ENCODE measurements around the gene KIAA1217.

KIAA1217 gene

DNA sequence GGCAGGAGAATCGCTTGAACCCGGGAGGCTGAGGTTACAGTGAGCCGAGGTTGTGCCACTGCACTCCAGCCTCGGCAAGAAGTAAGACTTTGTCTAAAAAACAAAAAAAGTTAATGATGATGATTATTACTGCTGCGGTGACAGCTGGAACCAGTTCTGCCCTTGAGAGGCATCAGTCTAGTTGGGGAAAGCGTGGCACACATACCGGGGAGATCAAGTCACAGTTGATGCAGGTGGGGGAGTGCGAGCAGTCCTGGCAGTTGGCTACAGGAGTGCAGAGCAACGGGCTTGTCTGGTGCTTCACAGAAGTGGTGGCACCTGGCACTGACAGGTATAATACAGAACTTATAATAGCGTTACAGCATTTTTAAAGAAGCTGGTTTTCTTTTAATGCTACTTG, 341.7 kb downstream of the KIAA1217 start (continued):
- TF ChIP-seq, protein P1, sequence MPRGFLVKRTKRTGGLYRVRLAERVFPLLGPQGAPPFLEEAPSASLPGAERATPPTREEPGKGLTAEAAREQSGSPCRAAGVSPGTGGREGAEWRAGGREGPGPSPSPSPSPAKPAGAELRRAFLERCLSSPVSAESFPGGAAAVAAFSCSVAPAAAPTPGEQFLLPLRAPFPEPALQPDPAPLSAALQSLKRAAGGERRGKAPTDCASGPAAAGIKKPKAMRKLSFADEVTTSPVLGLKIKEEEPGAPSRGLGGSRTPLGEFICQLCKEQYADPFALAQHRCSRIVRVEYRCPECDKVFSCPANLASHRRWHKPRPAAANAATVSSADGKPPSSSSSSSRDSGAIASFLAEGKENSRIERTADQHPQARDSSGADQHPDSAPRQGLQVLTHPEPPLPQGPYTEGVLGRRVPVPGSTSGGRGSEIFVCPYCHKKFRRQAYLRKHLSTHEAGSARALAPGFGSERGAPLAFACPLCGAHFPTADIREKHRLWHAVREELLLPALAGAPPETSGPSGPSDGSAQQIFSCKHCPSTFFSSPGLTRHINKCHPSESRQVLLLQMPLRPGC (tag by site-specific recombination; IDR thresholded peaks at IDR 0.05) = no peak
- TF ChIP-seq KLF10 (tag by site-specific recombination; IDR thresholded peaks at IDR 0.05) (no peak), EGR2 (tag by site-specific recombination; IDR thresholded peaks at IDR 0.05; ENCODE audit: low read depth) (no peak), WT1 (tag by site-specific recombination; IDR thresholded peaks at IDR 0.05) (no peak)

DNA sequence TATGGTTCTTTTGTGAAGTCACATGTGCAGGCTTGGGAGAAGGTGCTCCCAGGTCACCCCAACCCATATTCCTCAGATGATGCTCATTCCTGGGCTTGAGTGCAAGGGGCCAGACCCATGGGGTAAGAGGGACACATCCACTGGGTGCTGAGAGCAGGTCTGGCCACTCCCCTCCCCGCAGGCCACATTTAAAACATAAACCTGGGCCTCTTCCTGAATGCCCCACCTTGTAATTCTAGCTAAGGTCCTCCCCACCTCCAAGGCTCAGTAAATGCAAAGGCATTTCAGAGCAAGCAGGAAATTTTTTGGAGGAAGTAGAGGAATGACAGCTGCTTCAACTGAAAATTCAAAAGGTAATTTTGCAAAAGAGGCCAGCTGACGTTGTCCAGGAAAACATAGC, 342.2 kb downstream of the KIAA1217 start:
- no peak overlapping the region for H3K4me3 ChIP-seq (ENCODE audit: low read depth, low read length)
- ChIA-PET CTCF (interaction anchor here (0.6 kb wide), 1 partner anchor 9 kb away, joined by 3 read pairs; no protein-coding TSS in a partner anchor), POLR2A (no interaction called here)
- TF ChIP-seq KLF16 (tag by site-specific recombination; IDR thresholded peaks at IDR 0.05) (no peak), ZBTB48 (tag by site-specific recombination; IDR thresholded peaks at IDR 0.05) (no peak), ZNF473 (tag by site-specific recombination; IDR thresholded peaks at IDR 0.05) (no peak), ZNF792 (tag by site-specific recombination; IDR thresholded peaks at IDR 0.05) (no peak), ZNF621 (tag by site-specific recombination; IDR thresholded peaks at IDR 0.05) (no peak), ZNF112 (tag by site-specific recombination; IDR thresholded peaks at IDR 0.05) (no peak), ZNF776 (tag by site-specific recombination; IDR thresholded peaks at IDR 0.05; ENCODE audit: borderline replicate concordance) (no peak)
- TF ChIP-seq, protein P2, sequence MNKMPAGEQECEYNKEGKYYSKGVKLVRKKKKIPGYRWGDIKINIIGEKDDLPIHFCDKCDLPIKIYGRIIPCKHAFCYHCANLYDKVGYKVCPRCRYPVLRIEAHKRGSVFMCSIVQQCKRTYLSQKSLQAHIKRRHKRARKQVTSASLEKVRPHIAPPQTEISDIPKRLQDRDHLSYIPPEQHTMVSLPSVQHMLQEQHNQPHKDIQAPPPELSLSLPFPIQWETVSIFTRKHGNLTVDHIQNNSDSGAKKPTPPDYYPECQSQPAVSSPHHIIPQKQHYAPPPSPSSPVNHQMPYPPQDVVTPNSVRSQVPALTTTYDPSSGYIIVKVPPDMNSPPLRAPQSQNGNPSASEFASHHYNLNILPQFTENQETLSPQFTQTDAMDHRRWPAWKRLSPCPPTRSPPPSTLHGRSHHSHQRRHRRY (tag by site-specific recombination; IDR thresholded peaks at IDR 0.05) = no peak
- TF ChIP-seq, protein P3, sequence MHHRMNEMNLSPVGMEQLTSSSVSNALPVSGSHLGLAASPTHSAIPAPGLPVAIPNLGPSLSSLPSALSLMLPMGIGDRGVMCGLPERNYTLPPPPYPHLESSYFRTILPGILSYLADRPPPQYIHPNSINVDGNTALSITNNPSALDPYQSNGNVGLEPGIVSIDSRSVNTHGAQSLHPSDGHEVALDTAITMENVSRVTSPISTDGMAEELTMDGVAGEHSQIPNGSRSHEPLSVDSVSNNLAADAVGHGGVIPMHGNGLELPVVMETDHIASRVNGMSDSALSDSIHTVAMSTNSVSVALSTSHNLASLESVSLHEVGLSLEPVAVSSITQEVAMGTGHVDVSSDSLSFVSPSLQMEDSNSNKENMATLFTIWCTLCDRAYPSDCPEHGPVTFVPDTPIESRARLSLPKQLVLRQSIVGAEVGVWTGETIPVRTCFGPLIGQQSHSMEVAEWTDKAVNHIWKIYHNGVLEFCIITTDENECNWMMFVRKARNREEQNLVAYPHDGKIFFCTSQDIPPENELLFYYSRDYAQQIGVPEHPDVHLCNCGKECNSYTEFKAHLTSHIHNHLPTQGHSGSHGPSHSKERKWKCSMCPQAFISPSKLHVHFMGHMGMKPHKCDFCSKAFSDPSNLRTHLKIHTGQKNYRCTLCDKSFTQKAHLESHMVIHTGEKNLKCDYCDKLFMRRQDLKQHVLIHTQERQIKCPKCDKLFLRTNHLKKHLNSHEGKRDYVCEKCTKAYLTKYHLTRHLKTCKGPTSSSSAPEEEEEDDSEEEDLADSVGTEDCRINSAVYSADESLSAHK (tag by site-specific recombination; IDR thresholded peaks at IDR 0.05) = no peak
- no peak overlapping the region for H3K27ac ChIP-seq (ENCODE audit: extremely low read depth, low read depth, low read length)
- H3K4me1 ChIP-seq (ENCODE audit: control insufficient read depth, insufficient read depth, low read length) = no peaks in the 10 kb centered on the region
- no peaks in the 10 kb centered on the region for H3K9me3 ChIP-seq (ENCODE audit: control insufficient read depth, insufficient read depth, low read depth, low read length)
- H3K36me3 ChIP-seq (ENCODE audit: control insufficient read depth in 2 of 2, insufficient read depth in 1 of 2, low read length in 2 of 2) = no peaks in the 10 kb centered on the region

DNA sequence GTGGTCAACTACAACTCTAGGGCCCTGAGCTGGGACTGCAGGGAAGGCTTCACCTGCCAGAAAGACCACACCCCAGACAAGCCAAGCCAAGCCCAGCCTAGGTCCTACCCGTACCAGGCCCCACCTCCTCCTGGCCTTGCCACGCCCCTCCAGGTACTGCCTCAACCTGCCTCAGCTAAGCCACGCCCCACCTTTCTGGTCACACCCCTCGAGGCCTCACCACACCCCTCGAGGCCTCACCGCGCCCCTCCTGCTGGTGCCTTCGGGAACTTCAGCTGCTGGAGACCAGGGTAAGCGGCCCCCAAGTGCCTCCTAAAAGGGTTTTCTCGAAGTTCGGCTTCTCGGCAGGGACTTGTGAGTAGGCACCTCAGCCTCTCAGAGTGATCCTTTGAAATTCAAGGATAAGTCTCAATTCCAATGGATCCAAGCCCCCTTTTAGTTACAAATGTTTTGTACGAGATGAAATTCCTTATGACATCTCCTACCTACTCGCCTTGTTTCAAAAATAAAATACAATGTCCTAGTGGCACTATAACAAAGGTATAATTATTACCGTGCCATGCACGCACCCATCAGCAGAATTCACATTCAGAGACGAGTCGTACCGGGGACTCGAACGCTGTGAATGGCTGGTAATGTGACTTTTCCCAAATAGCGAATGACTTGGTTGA, 343.5 kb downstream of the KIAA1217 start:
- no peaks in the 10 kb centered on the region for H3K4me1 ChIP-seq (ENCODE audit: control insufficient read depth, insufficient read depth, low read length)
- POLR2A ChIA-PET = no interaction called here
- H3K4me3 ChIP-seq (ENCODE audit: low read depth, low read length) = no peak overlapping the region
- no peaks in the 10 kb centered on the region for H3K9me3 ChIP-seq (ENCODE audit: control insufficient read depth, insufficient read depth, low read depth, low read length)
- no peak overlapping the region for H3K27ac ChIP-seq (ENCODE audit: extremely low read depth, low read depth, low read length)
- TF ChIP-seq KLF1 (tag by site-specific recombination; IDR thresholded peaks at IDR 0.05) = peak; percentile 98
- TF ChIP-seq KLF9 (tag by site-specific recombination; IDR thresholded peaks at IDR 0.05; ENCODE audit: low read depth) = peak; percentile 80
- TF ChIP-seq, protein P4, sequence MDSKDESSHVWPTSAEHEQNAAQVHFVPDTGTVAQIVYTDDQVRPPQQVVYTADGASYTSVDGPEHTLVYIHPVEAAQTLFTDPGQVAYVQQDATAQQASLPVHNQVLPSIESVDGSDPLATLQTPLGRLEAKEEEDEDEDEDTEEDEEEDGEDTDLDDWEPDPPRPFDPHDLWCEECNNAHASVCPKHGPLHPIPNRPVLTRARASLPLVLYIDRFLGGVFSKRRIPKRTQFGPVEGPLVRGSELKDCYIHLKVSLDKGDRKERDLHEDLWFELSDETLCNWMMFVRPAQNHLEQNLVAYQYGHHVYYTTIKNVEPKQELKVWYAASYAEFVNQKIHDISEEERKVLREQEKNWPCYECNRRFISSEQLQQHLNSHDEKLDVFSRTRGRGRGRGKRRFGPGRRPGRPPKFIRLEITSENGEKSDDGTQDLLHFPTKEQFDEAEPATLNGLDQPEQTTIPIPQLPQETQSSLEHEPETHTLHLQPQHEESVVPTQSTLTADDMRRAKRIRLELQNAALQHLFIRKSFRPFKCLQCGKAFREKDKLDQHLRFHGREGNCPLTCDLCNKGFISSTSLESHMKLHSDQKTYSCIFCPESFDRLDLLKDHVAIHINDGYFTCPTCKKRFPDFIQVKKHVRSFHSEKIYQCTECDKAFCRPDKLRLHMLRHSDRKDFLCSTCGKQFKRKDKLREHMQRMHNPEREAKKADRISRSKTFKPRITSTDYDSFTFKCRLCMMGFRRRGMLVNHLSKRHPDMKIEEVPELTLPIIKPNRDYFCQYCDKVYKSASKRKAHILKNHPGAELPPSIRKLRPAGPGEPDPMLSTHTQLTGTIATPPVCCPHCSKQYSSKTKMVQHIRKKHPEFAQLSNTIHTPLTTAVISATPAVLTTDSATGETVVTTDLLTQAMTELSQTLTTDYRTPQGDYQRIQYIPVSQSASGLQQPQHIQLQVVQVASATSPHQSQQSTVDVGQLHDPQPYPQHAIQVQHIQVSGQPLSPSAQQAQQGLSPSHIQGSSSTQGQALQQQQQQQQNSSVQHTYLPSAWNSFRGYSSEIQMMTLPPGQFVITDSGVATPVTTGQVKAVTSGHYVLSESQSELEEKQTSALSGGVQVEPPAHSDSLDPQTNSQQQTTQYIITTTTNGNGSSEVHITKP (tag by site-specific recombination; IDR thresholded peaks at IDR 0.05) = no peak
- peak; percentile 32; the same call in 1 of the 2 replicates for TF ChIP-seq KLF8 (tag by site-specific recombination; IDR thresholded peaks at IDR 0.05)
- TF ChIP-seq, protein P5, sequence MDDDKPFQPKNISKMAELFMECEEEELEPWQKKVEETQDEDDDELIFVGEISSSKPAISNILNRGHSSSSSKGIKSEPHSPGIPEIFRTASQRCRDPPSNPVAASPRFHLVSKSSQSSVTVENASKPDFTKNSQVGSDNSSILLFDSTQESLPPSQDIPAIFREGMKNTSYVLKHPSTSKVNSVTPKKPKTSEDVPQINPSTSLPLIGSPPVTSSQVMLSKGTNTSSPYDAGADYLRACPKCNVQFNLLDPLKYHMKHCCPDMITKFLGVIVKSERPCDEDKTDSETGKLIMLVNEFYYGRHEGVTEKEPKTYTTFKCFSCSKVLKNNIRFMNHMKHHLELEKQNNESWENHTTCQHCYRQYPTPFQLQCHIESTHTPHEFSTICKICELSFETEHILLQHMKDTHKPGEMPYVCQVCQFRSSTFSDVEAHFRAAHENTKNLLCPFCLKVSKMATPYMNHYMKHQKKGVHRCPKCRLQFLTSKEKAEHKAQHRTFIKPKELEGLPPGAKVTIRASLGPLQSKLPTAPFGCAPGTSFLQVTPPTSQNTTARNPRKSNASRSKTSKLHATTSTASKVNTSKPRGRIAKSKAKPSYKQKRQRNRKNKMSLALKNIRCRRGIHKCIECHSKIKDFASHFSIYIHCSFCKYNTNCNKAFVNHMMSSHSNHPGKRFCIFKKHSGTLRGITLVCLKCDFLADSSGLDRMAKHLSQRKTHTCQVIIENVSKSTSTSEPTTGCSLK (tag by site-specific recombination; IDR thresholded peaks at IDR 0.05) = no peak
- CTCF ChIA-PET = interaction anchor here (0.6 to 1.5 kb wide), 2 partner anchors 20 to 34 kb away, joined by 3 to 4 read pairs; no protein-coding TSS in a partner anchor
- no peaks in the 10 kb centered on the region for H3K36me3 ChIP-seq (ENCODE audit: control insufficient read depth in 2 of 2, insufficient read depth in 1 of 2, low read length in 2 of 2)
